ENCODE results near the gene CYP19A1.

Gene CYP19A1

GRCh38 chr15:51227940-51228732 is 110.3 kb downstream of the CYP19A1 start:
- Histone ChIP-seq H3K4me1 (ENCODE audit: control insufficient read depth, insufficient read depth, low read length) (no peaks in the 10 kb centered on the region), H3K4me3 (ENCODE audit: low read depth, low read length) (no peak overlapping the region), H3K9me3 (ENCODE audit: control insufficient read depth, insufficient read depth, low read depth, low read length) (no peaks in the 10 kb centered on the region), H3K27ac (ENCODE audit: extremely low read depth, low read depth, low read length) (no peak overlapping the region), H3K36me3 (ENCODE audit: control insufficient read depth in 2 of 2, insufficient read depth in 1 of 2, low read length in 2 of 2) (no peaks in the 10 kb centered on the region)
- ChIA-PET CTCF (interaction anchor here (0.7 to 4.8 kb wide), 6 partner anchors 13 to 174 kb away, joined by 3 to 34 read pairs (median 8); no protein-coding TSS in a partner anchor), POLR2A (no interaction called here)
- no peak for TF ChIP-seq ZNF155 (tag by site-specific recombination; IDR thresholded peaks at IDR 0.05)
- no peak for TF ChIP-seq ZFP69B (tag by site-specific recombination; IDR thresholded peaks at IDR 0.05)
- no peak for TF ChIP-seq ZNF510 (tag by site-specific recombination; IDR thresholded peaks at IDR 0.05; ENCODE audit: insufficient replicate concordance)

GRCh38 chr15:51226576-51227210 is 111.7 kb downstream of the CYP19A1 start:
- CTCF ChIA-PET, result interaction anchor here (0.7 kb wide), 1 partner anchor 9 kb away, joined by 3 read pairs; no protein-coding TSS in a partner anchor
- Histone ChIP-seq H3K36me3 (ENCODE audit: control insufficient read depth in 2 of 2, insufficient read depth in 1 of 2, low read length in 2 of 2) (no peaks in the 10 kb centered on the region), H3K27ac (ENCODE audit: extremely low read depth, low read depth, low read length) (no peak overlapping the region), H3K4me1 (ENCODE audit: control insufficient read depth, insufficient read depth, low read length) (no peaks in the 10 kb centered on the region), H3K9me3 (ENCODE audit: control insufficient read depth, insufficient read depth, low read depth, low read length) (no peaks in the 10 kb centered on the region), H3K4me3 (ENCODE audit: low read depth, low read length) (no peak overlapping the region)
- POLR2A ChIA-PET, result interaction anchor here (0.7 kb wide), 1 partner anchor 167 kb away, joined by 6 read pairs; no protein-coding TSS in a partner anchor
- TF ChIP-seq ZNF518A (tag by site-specific recombination; conservative IDR thresholded peaks at IDR 0.05; ENCODE audit: low read depth) (no peak), SALL2 (tag by site-specific recombination; IDR thresholded peaks at IDR 0.05; ENCODE audit: borderline replicate concordance) (no peak), ZNF426 (tag by site-specific recombination; IDR thresholded peaks at IDR 0.05) (no peak), ZNF843 (tag by site-specific recombination; IDR thresholded peaks at IDR 0.05) (no peak), PRDM4 (tag by site-specific recombination; IDR thresholded peaks at IDR 0.05) (no peak), ZNF449 (tag by site-specific recombination; IDR thresholded peaks at IDR 0.05) (no peak), ZNF629 (tag by site-specific recombination; IDR thresholded peaks at IDR 0.05) (no peak), KLF9 (tag by site-specific recombination; IDR thresholded peaks at IDR 0.05; ENCODE audit: low read depth) (no peak), ZNF677 (tag by site-specific recombination; IDR thresholded peaks at IDR 0.05) (no peak), ZNF837 (tag by site-specific recombination; IDR thresholded peaks at IDR 0.05) (no peak), WT1 (tag by site-specific recombination; IDR thresholded peaks at IDR 0.05) (no peak), ZBTB44 (tag by site-specific recombination; IDR thresholded peaks at IDR 0.05) (no peak), ZNF214 (tag by site-specific recombination; IDR thresholded peaks at IDR 0.05; ENCODE audit: borderline replicate concordance) (no peak)
